Heart right ventricle (tissue), 16 donors: Measurements from ENCODE around the gene DOCK1. TPM values are rescaled to one million over a fixed set of nuclear protein-coding genes. Genes with fewer than 3 reads are reported as not detected.

ENCODE experiments used
- ATAC-seq, 8 donors: fragments of 200-7000 bp; cut with Tn5 transposase; one replicate each; pipeline ENCODE4 v1.9.1; 2020; ENCODE audit warnings: mild to moderate bottlenecking in 8 of 8, moderate library complexity in 8 of 8, moderate number of reproducible peaks in 1 of 8
- DNase-seq, 2 donors: peaks; one replicate each; pipeline ENCODE4 v3.0.0-alpha.2; 2020
- H3K27ac ChIP-seq, 10 donors: fragments of 200-600 bp; sonication (generic) in 2 of 10; one replicate each; pipeline versions ENCODE4 v1.5.0 to v1.8.0; 2020 to 2022; ENCODE audit warnings: mild to moderate bottlenecking in 3 of 10
- H3K27me3 ChIP-seq, 7 donors: fragments of 200-600 bp; one replicate each; pipeline ENCODE4 v1.8.0; 2021 to 2022; ENCODE audit warnings: mild to moderate bottlenecking in 2 of 7
- H3K36me3 ChIP-seq, 9 donors: fragments of 200-600 bp; sonication (generic) in 1 of 9; one replicate each; pipeline versions ENCODE4 v1.5.0 to v1.8.0; 2020 to 2022; ENCODE audit warnings: mild to moderate bottlenecking in 2 of 9
- H3K4me1 ChIP-seq, 9 donors: fragments of 200-600 bp; sonication (generic) in 1 of 9; one replicate each; pipeline versions ENCODE4 v1.5.0 to v1.8.0; 2020 to 2022; ENCODE audit warnings: mild to moderate bottlenecking in 4 of 9
- H3K4me3 ChIP-seq, 10 donors: fragments of 200-600 bp; sonication (generic) in 2 of 10; one replicate each; pipeline versions ENCODE4 v1.5.0 to v1.8.0; 2020 to 2022; ENCODE audit warnings: mild to moderate bottlenecking in 7 of 10, moderate library complexity in 2 of 10
- H3K9me3 ChIP-seq, 11 donors: fragments of 200-600 bp in 10 of 11; sonication (generic) in 2 of 11; one replicate each; pipeline versions ENCODE4 v1.5.0 to v1.8.0; 2013 to 2022; ENCODE audit warnings: mild to moderate bottlenecking in 2 of 11, control low read depth in 1 of 11, moderate library complexity in 1 of 11
- WGBS, 2 donors: extraction: QIAGEN DNeasy Blood & Tissue Kit; methylation state at CpG; one replicate each; pipeline ENCODE4 v1.1.7; 2013; ENCODE audit warnings: inconsistent platforms in 1 of 2; 5-methylcytosine and 5-hydroxymethylcytosine counted together
- intact Hi-C, 10 donors: fragments of 100-400 bp; cut with DNase I; formaldehyde crosslinking; loops; one replicate each; pipeline versions ENCODE4 v1.11.1 to v1.14.2; 2022
- polyA plus RNA-seq, 2 donors: library from polyadenylated mRNA; stranded (reverse); fragments of 200-250 nt; gene quantifications; one replicate each; pipeline ENCODE4 v1.2.3, GENCODE V29; 2013
- total RNA-seq, 10 donors: library from RNA; stranded (reverse); fragmentation: NEBNext Ultra II Directional in 3 of 10; extraction: Animal tissue kit (Norgen Biotek cat#: 25700) in 3 of 10; gene quantifications; one replicate each; pipeline versions ENCODE4 v1.2.1 to v1.2.4, GENCODE V29; 2021 to 2023
- TF ChIP-seq, protein P1 (sequence below), 9 donors: fragments of 200-600 bp; sonication (generic) in 2 of 9; IDR thresholded peaks; one replicate each; pipeline versions ENCODE4 v1.5.0 to v1.8.0; 2021 to 2022; ENCODE audit warnings: antibody characterized with exemption in 9 of 9, mild to moderate bottlenecking in 5 of 9, moderate library complexity in 1 of 9
- donor health status: Arrhythmogenic right ventricular cardiomyopathy.
- donor health status: ischemic (EF 13 %, LVEDD 7.1; RV severe dilation, severe dysfunction).
- donor health status: healthy with polysubstance abuse.
- donor health status: DM: no; HTN: yes; CAD: no.
- donor health status: DM: no; HTN: no; CAD: no.
- donor health status: ischemic (EF 25% LVEDD 6.9; RV normal size, moderate dysfunction).
- donor health status: ischemic (EF 25% LVEDD 5.7; RV mildly dilated, moderate dysfunction).
- donor health status: healthy.
- donor health status: DM: yes; HTN: yes; CAD: no.
- donor health status: Ischemic cardiomyopathy.
- donor health status: ischemic (EF 35%, LVEDD 5.7; RV mildly dilated, moderate dysfunction).
- donor health status: nonischemic (EF 11% LVEDD 7.7; RV severe dilation, severe dysfunction).
- donor health status: DM: yes; HTN: yes; CAD: no.
- donor health status: PGD.
- donor health status: ischemic (EF 29% LVEDD 5.4; RV normal size, mild dysfunction).
- donor health status: nonischemic (EF 23%, LVEDD 6.1; RV moderate dilation, normal function).

DOCK1 gene
- total and polyA plus RNA-seq, 12 donors, result 7.8 to 26.7 (median 19.8) TPM

DNA sequence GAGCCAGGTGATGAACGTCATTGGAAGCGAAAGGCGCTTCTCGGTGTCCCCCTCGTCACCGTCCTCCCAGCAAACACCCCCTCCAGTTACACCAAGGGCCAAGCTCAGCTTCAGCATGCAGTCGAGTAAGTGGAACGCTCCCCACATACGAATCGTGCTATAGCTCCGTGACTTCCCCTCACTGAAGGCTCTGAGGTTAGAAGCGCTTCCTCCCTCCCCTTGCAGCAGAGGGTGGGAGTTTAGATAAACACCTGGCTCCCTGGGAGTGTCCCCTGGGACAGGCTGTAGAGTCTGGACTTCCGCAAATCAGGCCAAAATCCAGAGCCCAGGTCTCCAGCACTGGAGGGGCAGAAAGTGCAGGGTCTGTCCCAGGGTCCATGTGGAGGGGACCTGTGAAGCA, 538.9 kb downstream of the DOCK1 start:
- ATAC-seq (no peak), DNase-seq (no peak)
- H3K4me1 ChIP-seq, result no peaks in the 10 kb centered on the region

DNA sequence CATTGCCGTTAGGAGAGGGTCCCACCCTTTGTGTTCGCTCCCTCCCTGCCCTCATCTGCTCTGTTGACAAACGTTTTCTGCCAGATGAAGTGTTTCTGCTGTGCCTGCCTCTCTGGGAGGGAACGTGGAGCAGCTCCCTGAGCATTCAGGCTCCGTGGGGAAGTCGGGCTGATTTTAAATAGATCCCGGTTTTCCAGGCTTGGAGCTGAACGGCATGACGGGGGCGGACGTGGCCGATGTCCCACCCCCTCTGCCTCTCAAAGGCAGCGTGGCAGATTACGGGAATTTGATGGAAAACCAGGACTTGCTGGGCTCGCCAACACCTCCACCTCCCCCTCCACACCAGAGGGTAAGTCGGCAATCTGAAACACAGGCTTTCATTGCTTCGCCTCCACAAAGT, 542.0 kb downstream of the DOCK1 start:
- peaks cover 0 to 97% (median 37%) of the 10 kb centered on the region in 9 donors for H3K36me3 ChIP-seq
- H3K27me3 ChIP-seq, result no peaks in the 10 kb centered on the region
- 90 to 93% methylated on average over 17 of the region's 17 CpGs for whole genome bisulfite sequencing, 2 donors
- no peaks in the 10 kb centered on the region for H3K9me3 ChIP-seq
- intact Hi-C loops, result no loop called here
- TF ChIP-seq, protein P1, sequence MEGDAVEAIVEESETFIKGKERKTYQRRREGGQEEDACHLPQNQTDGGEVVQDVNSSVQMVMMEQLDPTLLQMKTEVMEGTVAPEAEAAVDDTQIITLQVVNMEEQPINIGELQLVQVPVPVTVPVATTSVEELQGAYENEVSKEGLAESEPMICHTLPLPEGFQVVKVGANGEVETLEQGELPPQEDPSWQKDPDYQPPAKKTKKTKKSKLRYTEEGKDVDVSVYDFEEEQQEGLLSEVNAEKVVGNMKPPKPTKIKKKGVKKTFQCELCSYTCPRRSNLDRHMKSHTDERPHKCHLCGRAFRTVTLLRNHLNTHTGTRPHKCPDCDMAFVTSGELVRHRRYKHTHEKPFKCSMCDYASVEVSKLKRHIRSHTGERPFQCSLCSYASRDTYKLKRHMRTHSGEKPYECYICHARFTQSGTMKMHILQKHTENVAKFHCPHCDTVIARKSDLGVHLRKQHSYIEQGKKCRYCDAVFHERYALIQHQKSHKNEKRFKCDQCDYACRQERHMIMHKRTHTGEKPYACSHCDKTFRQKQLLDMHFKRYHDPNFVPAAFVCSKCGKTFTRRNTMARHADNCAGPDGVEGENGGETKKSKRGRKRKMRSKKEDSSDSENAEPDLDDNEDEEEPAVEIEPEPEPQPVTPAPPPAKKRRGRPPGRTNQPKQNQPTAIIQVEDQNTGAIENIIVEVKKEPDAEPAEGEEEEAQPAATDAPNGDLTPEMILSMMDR (IDR thresholded peaks at IDR 0.05), result no peak
- H3K4me1 ChIP-seq, result no peaks in the 10 kb centered on the region
- DNase-seq (no peak), ATAC-seq (no peak)
- H3K4me3 ChIP-seq, result no peak overlapping the region
- no peak overlapping the region for H3K27ac ChIP-seq

More for the DNA sequence above, 538.9 kb downstream of the DOCK1 start:
- intact Hi-C loops, result no loop called here
- TF ChIP-seq, protein P1 (IDR thresholded peaks at IDR 0.05), result no peak
- H3K9me3 ChIP-seq, result no peaks in the 10 kb centered on the region
- peaks cover 0 to 97% (median 37%) of the 10 kb centered on the region in 9 donors for H3K36me3 ChIP-seq
- H3K27me3 ChIP-seq, result no peaks in the 10 kb centered on the region
- H3K4me3 ChIP-seq, result no peak overlapping the region
- 94 to 98% methylated on average over 13 of the region's 13 CpGs for WGBS, 2 donors
- no peak overlapping the region for H3K27ac ChIP-seq

GRCh38 chr10:127449490-127449889, 544.3 kb downstream of the DOCK1 start:
- H3K36me3 ChIP-seq, result peaks cover 0 to 94% (median 35%) of the 10 kb centered on the region in 9 donors

GRCh38 chr10:127450644-127451043, 545.4 kb downstream of the DOCK1 start:
- no peak overlapping the region for H3K27ac ChIP-seq
- intact Hi-C loops, result no loop called here
- DNase-seq (no peak), ATAC-seq (no peak)
- peaks cover 0 to 85% (median 24%) of the 10 kb centered on the region in 9 donors for H3K36me3 ChIP-seq
- no peaks in the 10 kb centered on the region for H3K9me3 ChIP-seq
- no peak overlapping the region for H3K4me3 ChIP-seq
- WGBS, 2 donors, result 82 to 94% methylated on average over 4 of the region's 4 CpGs
- no peaks in the 10 kb centered on the region for H3K27me3 ChIP-seq
- TF ChIP-seq, protein P1 (IDR thresholded peaks at IDR 0.05), result no peak
- no peaks in the 10 kb centered on the region for H3K4me1 ChIP-seq

More at GRCh38 chr10:127449490-127449889, 544.3 kb downstream of the DOCK1 start:
- TF ChIP-seq, protein P1 (IDR thresholded peaks at IDR 0.05), result no peak
- Histone ChIP-seq H3K9me3 (no peaks in the 10 kb centered on the region), H3K27ac (no peak overlapping the region), H3K27me3 (no peaks in the 10 kb centered on the region), H3K4me3 (no peak overlapping the region), H3K4me1 (no peaks in the 10 kb centered on the region)
- no peak for DNase-seq
- intact Hi-C loops, result no loop called here
- 65 to 97% methylated on average over 3 of the region's 3 CpGs for WGBS, 2 donors
- ATAC-seq, result no peak
